GM12878 (cell line): ENCODE results near the gene CITED2. TPM values are rescaled to one million over a fixed set of nuclear protein-coding genes. Genes with fewer than 3 reads are reported as not detected.

Experiments used
- CBX3 ChIP-seq: fragments of 200-600 bp; sonication (generic); IDR thresholded peaks from 2 replicates; pipeline ENCODE4 v1.6.1; 2016; ENCODE audit warnings: low read depth, borderline replicate concordance
- CBX5 ChIP-seq: sonication (generic); IDR thresholded peaks from 2 replicates; pipeline ENCODE4 v1.6.1; 2016; ENCODE audit warnings: low read depth, moderate library complexity, mild to moderate bottlenecking, inconsistent platforms
- CREM ChIP-seq: IDR thresholded peaks from 2 replicates; pipeline ENCODE4 v1.6.1; 2014; ENCODE audit warnings: antibody characterized with exemption, low read depth
- ESRRA ChIP-seq: IDR thresholded peaks from 2 replicates; pipeline ENCODE4 v1.6.1; 2012; ENCODE audit warnings: mild to moderate bottlenecking, low read length, improper control_type of control experiment
- KAT2A ChIP-seq: conservative IDR thresholded peaks from 2 replicates; pipeline ENCODE4 v1.6.1; 2011; ENCODE audit warnings: low read depth, low read length; ENCODE audit not compliant: control insufficient read depth
- LARP7 ChIP-seq: fragments of 450-650 bp; IDR thresholded peaks from 2 replicates; pipeline ENCODE4 v1.6.1; 2017; ENCODE audit warnings: mild to moderate bottlenecking
- MEF2B ChIP-seq: fragments of 450-650 bp; IDR thresholded peaks from 2 replicates; pipeline ENCODE4 v1.6.1; 2018; ENCODE audit warnings: mild to moderate bottlenecking, moderate library complexity; ENCODE audit not compliant: partially characterized antibody, poor library complexity, severe bottlenecking
- POLR2A ChIP-seq: IDR thresholded peaks from 2 replicates; pipeline ENCODE4 v1.6.1; 2011; ENCODE audit warnings: low read depth, mild to moderate bottlenecking, low read length
- RB1 ChIP-seq: fragments of 450-650 bp; formaldehyde crosslinking; IDR thresholded peaks from 2 replicates; pipeline ENCODE4 v1.6.1; 2017; ENCODE audit warnings: mild to moderate bottlenecking, borderline replicate concordance
- RFX5 ChIP-seq: IDR thresholded peaks from 2 replicates; pipeline ENCODE4 v1.6.1; 2011; ENCODE audit warnings: low read depth, low read length, improper control_type of control experiment
- SMC3 ChIP-seq: IDR thresholded peaks from 2 replicates; pipeline ENCODE4 v1.6.1; 2011; ENCODE audit warnings: low read length, improper control_type of control experiment, borderline replicate concordance
- SP1 ChIP-seq: IDR thresholded peaks from one replicate; pipeline ENCODE4 v1.6.1; 2011; ENCODE audit warnings: low read depth, low read length
- SPI1 ChIP-seq: IDR thresholded peaks from 2 replicates; pipeline ENCODE4 v1.6.1; 2011; ENCODE audit warnings: low read depth, mild to moderate bottlenecking, low read length, moderate library complexity, borderline replicate concordance; ENCODE audit not compliant: insufficient read depth
- TCF3 ChIP-seq: IDR thresholded peaks from 2 replicates; pipeline ENCODE4 v1.6.1; 2012; ENCODE audit warnings: low read depth, mild to moderate bottlenecking, low read length, borderline replicate concordance; ENCODE audit not compliant: insufficient read depth
- YBX1 ChIP-seq: fragments of 450-650 bp; IDR thresholded peaks from 2 replicates; pipeline ENCODE4 v1.6.1; 2016; ENCODE audit warnings: antibody characterized with exemption
- ZZZ3 ChIP-seq: IDR thresholded peaks from 2 replicates; pipeline ENCODE4 v1.6.1; 2011; ENCODE audit warnings: low read depth; ENCODE audit not compliant: control insufficient read depth, insufficient read length
- polyA plus RNA-seq, 11 experiments: library from polyadenylated mRNA; depleted of rRNA in 4 of 11; unstranded in 6 of 11; stranded (reverse) in 5 of 11; fragments of >200 nt; fragmentation: Nextera tagmentation in 4 of 11; fragmentation: Illumina TruSeq in 1 of 11; extraction: Ambion mirVana in 4 of 11; extraction: Trizol in 1 of 11; gene quantifications; 1 replicate in 1 of 11; 2 replicates in 10 of 11; pipeline versions ENCODE4 v1.2.1 to v1.2.3, GENCODE V29; 2011 to 2016; ENCODE audit warnings: inconsistent platforms in 2 of 11, missing spikeins in 2 of 11, low read depth in 1 of 11
- total RNA-seq, 4 experiments: library from RNA; depleted of rRNA in 3 of 4; stranded (reverse); fragments of >200 nt in 3 of 4; fragmentation: Illumina TruSeq in 1 of 4; extraction: Trizol in 1 of 4; gene quantifications; 2 replicates each; pipeline versions ENCODE4 v1.2.1 to v1.2.3, GENCODE V29; 2013 to 2021
- TF ChIP-seq, protein P1 (sequence below): fragments of 450-650 bp; IDR thresholded peaks from 2 replicates; pipeline ENCODE4 v1.6.1; 2017; ENCODE audit warnings: mild to moderate bottlenecking
- TF ChIP-seq, protein P2 (sequence below): fragments of 450-650 bp; IDR thresholded peaks from 2 replicates; pipeline ENCODE4 v1.6.1; 2017; ENCODE audit warnings: mild to moderate bottlenecking, moderate library complexity
- TF ChIP-seq, protein P3 (sequence below): fragments of 450-650 bp; IDR thresholded peaks from 2 replicates; pipeline ENCODE4 v1.6.1; 2017; ENCODE audit warnings: mild to moderate bottlenecking, low read depth, inconsistent platforms; ENCODE audit not compliant: poor library complexity, severe bottlenecking
- TF ChIP-seq, protein P4 (sequence below): IDR thresholded peaks from 2 replicates; pipeline ENCODE4 v1.6.1; 2012; ENCODE audit warnings: low read depth, low read length, improper control_type of control experiment

Gene CITED2
- total and polyA plus RNA-seq, 10 of the 15 experiments (the other 5 are each of a cell fraction or from before 2014, with no cell fraction given) = 0.08 to 20.0 (median 7.3) TPM

DNA sequence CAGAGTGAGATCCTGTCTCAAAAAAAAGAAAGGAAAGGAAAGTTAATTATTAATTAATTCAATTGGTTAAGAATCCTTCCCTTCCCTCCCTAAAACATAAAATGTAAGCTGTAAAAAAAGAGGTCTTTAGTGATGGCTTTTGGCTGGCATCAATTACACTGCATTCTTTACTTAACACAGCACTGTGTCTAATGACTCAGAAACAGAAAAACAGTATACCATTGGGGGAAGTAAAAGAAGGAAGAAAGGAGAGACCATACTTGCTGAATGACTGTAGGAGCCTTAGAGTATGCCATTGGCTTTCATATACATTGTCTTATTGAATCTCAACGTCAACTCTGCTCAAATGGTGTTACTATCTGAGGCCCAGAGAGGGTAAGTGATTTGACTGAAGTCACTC is 18.3 kb upstream of the CITED2 start (continued):
- no peak for TF ChIP-seq RB1
- no peak for TF ChIP-seq RFX5
- TF ChIP-seq, protein P1, sequence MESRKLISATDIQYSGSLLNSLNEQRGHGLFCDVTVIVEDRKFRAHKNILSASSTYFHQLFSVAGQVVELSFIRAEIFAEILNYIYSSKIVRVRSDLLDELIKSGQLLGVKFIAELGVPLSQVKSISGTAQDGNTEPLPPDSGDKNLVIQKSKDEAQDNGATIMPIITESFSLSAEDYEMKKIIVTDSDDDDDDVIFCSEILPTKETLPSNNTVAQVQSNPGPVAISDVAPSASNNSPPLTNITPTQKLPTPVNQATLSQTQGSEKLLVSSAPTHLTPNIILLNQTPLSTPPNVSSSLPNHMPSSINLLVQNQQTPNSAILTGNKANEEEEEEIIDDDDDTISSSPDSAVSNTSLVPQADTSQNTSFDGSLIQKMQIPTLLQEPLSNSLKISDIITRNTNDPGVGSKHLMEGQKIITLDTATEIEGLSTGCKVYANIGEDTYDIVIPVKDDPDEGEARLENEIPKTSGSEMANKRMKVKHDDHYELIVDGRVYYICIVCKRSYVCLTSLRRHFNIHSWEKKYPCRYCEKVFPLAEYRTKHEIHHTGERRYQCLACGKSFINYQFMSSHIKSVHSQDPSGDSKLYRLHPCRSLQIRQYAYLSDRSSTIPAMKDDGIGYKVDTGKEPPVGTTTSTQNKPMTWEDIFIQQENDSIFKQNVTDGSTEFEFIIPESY = no peak
- TF ChIP-seq MEF2B = peak; percentile 12
- no peak for TF ChIP-seq YBX1
- TF ChIP-seq LARP7 = no peak
- no peak for TF ChIP-seq ESRRA
- no peak for TF ChIP-seq ZZZ3
- no peak for TF ChIP-seq KAT2A
- 0 out of 2 replicates have a peak, but pooled peaks have one; percentile 36 for TF ChIP-seq CBX5
- no peak for TF ChIP-seq TCF3
- TF ChIP-seq, protein P2, sequence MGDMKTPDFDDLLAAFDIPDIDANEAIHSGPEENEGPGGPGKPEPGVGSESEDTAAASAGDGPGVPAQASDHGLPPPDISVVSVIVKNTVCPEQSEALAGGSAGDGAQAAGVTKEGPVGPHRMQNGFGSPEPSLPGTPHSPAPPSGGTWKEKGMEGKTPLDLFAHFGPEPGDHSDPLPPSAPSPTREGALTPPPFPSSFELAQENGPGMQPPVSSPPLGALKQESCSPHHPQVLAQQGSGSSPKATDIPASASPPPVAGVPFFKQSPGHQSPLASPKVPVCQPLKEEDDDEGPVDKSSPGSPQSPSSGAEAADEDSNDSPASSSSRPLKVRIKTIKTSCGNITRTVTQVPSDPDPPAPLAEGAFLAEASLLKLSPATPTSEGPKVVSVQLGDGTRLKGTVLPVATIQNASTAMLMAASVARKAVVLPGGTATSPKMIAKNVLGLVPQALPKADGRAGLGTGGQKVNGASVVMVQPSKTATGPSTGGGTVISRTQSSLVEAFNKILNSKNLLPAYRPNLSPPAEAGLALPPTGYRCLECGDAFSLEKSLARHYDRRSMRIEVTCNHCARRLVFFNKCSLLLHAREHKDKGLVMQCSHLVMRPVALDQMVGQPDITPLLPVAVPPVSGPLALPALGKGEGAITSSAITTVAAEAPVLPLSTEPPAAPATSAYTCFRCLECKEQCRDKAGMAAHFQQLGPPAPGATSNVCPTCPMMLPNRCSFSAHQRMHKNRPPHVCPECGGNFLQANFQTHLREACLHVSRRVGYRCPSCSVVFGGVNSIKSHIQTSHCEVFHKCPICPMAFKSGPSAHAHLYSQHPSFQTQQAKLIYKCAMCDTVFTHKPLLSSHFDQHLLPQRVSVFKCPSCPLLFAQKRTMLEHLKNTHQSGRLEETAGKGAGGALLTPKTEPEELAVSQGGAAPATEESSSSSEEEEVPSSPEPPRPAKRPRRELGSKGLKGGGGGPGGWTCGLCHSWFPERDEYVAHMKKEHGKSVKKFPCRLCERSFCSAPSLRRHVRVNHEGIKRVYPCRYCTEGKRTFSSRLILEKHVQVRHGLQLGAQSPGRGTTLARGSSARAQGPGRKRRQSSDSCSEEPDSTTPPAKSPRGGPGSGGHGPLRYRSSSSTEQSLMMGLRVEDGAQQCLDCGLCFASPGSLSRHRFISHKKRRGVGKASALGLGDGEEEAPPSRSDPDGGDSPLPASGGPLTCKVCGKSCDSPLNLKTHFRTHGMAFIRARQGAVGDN = no peak
- no peak for TF ChIP-seq SP1
- TF ChIP-seq, protein P3, sequence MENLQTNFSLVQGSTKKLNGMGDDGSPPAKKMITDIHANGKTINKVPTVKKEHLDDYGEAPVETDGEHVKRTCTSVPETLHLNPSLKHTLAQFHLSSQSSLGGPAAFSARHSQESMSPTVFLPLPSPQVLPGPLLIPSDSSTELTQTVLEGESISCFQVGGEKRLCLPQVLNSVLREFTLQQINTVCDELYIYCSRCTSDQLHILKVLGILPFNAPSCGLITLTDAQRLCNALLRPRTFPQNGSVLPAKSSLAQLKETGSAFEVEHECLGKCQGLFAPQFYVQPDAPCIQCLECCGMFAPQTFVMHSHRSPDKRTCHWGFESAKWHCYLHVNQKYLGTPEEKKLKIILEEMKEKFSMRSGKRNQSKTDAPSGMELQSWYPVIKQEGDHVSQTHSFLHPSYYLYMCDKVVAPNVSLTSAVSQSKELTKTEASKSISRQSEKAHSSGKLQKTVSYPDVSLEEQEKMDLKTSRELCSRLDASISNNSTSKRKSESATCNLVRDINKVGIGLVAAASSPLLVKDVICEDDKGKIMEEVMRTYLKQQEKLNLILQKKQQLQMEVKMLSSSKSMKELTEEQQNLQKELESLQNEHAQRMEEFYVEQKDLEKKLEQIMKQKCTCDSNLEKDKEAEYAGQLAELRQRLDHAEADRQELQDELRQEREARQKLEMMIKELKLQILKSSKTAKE = no peak
- TF ChIP-seq SPI1 = no peak
- TF ChIP-seq, protein P4, sequence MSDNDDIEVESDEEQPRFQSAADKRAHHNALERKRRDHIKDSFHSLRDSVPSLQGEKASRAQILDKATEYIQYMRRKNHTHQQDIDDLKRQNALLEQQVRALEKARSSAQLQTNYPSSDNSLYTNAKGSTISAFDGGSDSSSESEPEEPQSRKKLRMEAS = no peak
- no peak for TF ChIP-seq CBX3
- TF ChIP-seq CREM = no peak
- no peak for TF ChIP-seq POLR2A
- no peak for TF ChIP-seq SMC3
